K562 (cell line): ENCODE data around the gene APOL2. TPM values are rescaled to one million over a fixed set of nuclear protein-coding genes. Genes with fewer than 3 reads are reported as not detected.

Source experiments
- ATF1 ChIP-seq, 2 experiments: fragments of 450-650 bp in 1 of 2; IDR thresholded peaks; 2 replicates each; pipeline ENCODE4 v1.6.1; 2016; ENCODE audit warnings: missing compliant biosample characterization in 1 of 2, missing genetic modification characterization in 1 of 2
- ESRRA ChIP-seq: fragments of 450-650 bp; IDR thresholded peaks from 2 replicates; pipeline ENCODE4 v1.6.1; 2014; ENCODE audit warnings: low read depth, mild to moderate bottlenecking, moderate library complexity, borderline replicate concordance
- NCOA1 ChIP-seq: fragments of 450-650 bp; IDR thresholded peaks from 2 replicates; pipeline ENCODE4 v1.6.1; 2016; ENCODE audit warnings: low read depth
- NFXL1 ChIP-seq: fragments of 450-650 bp; formaldehyde crosslinking; IDR thresholded peaks from 2 replicates; pipeline ENCODE4 v1.4.0; 2021; ENCODE audit warnings: mild to moderate bottlenecking
- NR4A1 ChIP-seq, 2 experiments: fragments of 250-450 bp in 1 of 2; fragments of 450-650 bp in 1 of 2; sonication (Bioruptor Pico) in 1 of 2; IDR thresholded peaks; 2 replicates each; pipeline versions ENCODE4 v1.4.0 to v1.6.1; 2016 to 2020; ENCODE audit warnings: mild to moderate bottlenecking in 2 of 2, missing compliant biosample characterization in 1 of 2, missing genetic modification characterization in 1 of 2, moderate library complexity in 1 of 2
- SETDB1 ChIP-seq: IDR thresholded peaks from one replicate; pipeline ENCODE4 v1.6.1; 2012; ENCODE audit warnings: low read length, control low read depth, inconsistent platforms
- SIN3B ChIP-seq: fragments of 450-650 bp; IDR thresholded peaks from 2 replicates; pipeline ENCODE4 v1.6.1; 2017; ENCODE audit warnings: low read depth, mild to moderate bottlenecking, moderate library complexity
- polyA plus RNA-seq, 8 experiments: library from polyadenylated mRNA; depleted of rRNA in 4 of 8; stranded (reverse) in 5 of 8; unstranded in 3 of 8; fragments of >200 nt; fragmentation: Nextera tagmentation in 2 of 8; fragmentation: Illumina TruSeq in 1 of 8; extraction: Ambion mirVana in 2 of 8; extraction: Trizol in 1 of 8; gene quantifications; 2 replicates each; pipeline versions ENCODE4 v1.2.1 to v1.2.3, GENCODE V29; 2011 to 2014; ENCODE audit warnings: inconsistent platforms in 1 of 8, missing spikeins in 1 of 8
- total RNA-seq, 7 experiments: library from RNA; depleted of rRNA in 6 of 7; stranded (reverse); fragments of >200 nt in 6 of 7; fragmentation: Illumina TruSeq in 2 of 7; extraction: Trizol in 2 of 7; gene quantifications; 2 replicates each; pipeline versions ENCODE4 v1.2.1 to v1.2.3, GENCODE V29; 2011 to 2021; ENCODE audit warnings: low replicate concordance in 1 of 7
- TF ChIP-seq, protein P1 (sequence below), 2 experiments: fragments of 450-650 bp in 1 of 2; sonication (generic) in 1 of 2; formaldehyde crosslinking in 1 of 2; IDR thresholded peaks; 2 replicates each; pipeline versions ENCODE4 v1.7.1 to v1.9.0; 2016 to 2022; ENCODE audit warnings: inconsistent platforms in 1 of 2, mild to moderate bottlenecking in 1 of 2, missing genetic modification reagents in 1 of 2
- TF ChIP-seq, protein P2 (sequence below): IDR thresholded peaks from 2 replicates; pipeline ENCODE4 v1.6.1; 2012; ENCODE audit warnings: low read depth, low read length, improper control_type of control experiment, borderline replicate concordance
- TF ChIP-seq, protein P3 (sequence below): IDR thresholded peaks from 2 replicates; pipeline ENCODE4 v1.6.1; 2014; ENCODE audit warnings: antibody characterized with exemption

The APOL2 gene
- total and polyA plus RNA-seq, 9 of the 15 experiments (the other 6 are each of a cell fraction or from before 2014, with no cell fraction given) = 2.7 to 10.6 (median 8.9) TPM

DNA sequence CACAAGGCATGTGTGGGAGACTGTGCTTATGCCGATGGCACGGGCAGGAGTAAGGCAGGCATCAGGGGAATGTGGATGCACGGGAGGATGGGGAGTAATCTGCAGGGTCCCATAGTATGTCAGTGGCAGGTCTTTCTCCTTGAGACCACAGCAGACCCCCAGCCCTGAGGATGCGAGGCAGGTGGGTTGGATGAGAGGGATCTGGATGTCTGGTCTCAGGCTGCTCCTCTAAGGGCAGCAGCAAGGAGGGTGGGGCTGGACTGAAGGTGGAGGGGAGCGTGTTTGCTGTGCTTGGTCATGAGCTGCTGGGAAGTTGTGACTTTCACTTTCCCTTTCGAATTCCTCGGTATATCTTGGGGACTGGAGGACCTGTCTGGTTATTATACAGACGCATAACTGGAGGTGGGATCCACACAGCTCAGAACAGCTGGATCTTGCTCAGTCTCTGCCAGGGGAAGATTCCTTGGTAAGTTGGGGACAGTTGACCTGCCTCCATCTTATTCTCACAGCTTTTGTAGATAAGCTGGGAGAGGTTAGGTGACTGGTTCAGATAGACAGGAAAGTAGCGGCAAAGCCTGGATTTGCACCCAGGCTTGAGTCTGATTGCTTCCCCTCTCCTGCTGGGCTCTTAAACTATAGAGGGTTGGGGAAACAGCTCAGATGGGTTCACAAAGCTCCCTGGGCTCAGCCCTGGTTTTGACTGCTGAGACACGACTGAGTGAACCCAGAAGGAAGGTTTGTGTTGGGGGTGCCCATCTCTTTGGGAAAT lies 13.6 kb upstream of the APOL2 start, which contains the start of gene APOL1 (continued):
- TF ChIP-seq NCOA1 = peak; percentile 34; the same call in 1 of the 2 replicates
- no peak for TF ChIP-seq SETDB1
- no peak for TF ChIP-seq SIN3B
- no peak for TF ChIP-seq NFXL1 (CRISPR knock-in tag)
- TF ChIP-seq ATF1 (CRISPR knock-in tag; IDR thresholded peaks at IDR 0.05) = no peak
- no peak for TF ChIP-seq ATF1 (tag; IDR thresholded peaks at IDR 0.05)
- TF ChIP-seq, protein P1, sequence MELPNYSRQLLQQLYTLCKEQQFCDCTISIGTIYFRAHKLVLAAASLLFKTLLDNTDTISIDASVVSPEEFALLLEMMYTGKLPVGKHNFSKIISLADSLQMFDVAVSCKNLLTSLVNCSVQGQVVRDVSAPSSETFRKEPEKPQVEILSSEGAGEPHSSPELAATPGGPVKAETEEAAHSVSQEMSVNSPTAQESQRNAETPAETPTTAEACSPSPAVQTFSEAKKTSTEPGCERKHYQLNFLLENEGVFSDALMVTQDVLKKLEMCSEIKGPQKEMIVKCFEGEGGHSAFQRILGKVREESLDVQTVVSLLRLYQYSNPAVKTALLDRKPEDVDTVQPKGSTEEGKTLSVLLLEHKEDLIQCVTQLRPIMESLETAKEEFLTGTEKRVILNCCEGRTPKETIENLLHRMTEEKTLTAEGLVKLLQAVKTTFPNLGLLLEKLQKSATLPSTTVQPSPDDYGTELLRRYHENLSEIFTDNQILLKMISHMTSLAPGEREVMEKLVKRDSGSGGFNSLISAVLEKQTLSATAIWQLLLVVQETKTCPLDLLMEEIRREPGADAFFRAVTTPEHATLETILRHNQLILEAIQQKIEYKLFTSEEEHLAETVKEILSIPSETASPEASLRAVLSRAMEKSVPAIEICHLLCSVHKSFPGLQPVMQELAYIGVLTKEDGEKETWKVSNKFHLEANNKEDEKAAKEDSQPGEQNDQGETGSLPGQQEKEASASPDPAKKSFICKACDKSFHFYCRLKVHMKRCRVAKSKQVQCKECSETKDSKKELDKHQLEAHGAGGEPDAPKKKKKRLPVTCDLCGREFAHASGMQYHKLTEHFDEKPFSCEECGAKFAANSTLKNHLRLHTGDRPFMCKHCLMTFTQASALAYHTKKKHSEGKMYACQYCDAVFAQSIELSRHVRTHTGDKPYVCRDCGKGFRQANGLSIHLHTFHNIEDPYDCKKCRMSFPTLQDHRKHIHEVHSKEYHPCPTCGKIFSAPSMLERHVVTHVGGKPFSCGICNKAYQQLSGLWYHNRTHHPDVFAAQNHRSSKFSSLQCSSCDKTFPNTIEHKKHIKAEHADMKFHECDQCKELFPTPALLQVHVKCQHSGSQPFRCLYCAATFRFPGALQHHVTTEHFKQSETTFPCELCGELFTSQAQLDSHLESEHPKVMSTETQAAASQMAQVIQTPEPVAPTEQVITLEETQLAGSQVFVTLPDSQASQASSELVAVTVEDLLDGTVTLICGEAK (IDR thresholded peaks at IDR 0.05) = peak; percentile 74
- TF ChIP-seq, protein P1 (CRISPR knock-in tag; IDR thresholded peaks at IDR 0.05) = no peak
- TF ChIP-seq, protein P2, sequence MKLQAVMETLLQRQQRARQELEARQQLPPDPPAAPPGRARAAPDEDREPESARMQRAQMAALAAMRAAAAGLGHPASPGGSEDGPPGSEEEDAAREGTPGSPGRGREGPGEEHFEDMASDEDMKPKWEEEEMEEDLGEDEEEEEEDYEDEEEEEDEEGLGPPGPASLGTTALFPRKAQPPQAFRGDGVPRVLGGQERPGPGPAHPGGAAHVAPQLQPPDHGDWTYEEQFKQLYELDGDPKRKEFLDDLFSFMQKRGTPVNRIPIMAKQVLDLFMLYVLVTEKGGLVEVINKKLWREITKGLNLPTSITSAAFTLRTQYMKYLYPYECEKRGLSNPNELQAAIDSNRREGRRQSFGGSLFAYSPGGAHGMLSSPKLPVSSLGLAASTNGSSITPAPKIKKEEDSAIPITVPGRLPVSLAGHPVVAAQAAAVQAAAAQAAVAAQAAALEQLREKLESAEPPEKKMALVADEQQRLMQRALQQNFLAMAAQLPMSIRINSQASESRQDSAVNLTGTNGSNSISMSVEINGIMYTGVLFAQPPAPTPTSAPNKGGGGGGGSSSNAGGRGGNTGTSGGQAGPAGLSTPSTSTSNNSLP = no peak
- TF ChIP-seq ESRRA = no peak
- TF ChIP-seq NR4A1 (CRISPR knock-in tag; IDR thresholded peaks at IDR 0.05) = no peak
- TF ChIP-seq NR4A1 (tag; IDR thresholded peaks at IDR 0.05) = no peak
- TF ChIP-seq, protein P3, sequence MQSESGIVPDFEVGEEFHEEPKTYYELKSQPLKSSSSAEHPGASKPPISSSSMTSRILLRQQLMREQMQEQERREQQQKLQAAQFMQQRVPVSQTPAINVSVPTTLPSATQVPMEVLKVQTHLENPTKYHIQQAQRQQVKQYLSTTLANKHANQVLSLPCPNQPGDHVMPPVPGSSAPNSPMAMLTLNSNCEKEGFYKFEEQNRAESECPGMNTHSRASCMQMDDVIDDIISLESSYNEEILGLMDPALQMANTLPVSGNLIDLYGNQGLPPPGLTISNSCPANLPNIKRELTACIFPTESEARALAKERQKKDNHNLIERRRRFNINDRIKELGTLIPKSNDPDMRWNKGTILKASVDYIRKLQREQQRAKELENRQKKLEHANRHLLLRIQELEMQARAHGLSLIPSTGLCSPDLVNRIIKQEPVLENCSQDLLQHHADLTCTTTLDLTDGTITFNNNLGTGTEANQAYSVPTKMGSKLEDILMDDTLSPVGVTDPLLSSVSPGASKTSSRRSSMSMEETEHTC = no peak
